ENCODE results near the gene FALEC. TPM values are rescaled to one million over a fixed set of nuclear protein-coding genes. Genes with fewer than 3 reads are reported as not detected.

FALEC gene
- total and polyA plus RNA-seq, 9 of the 15 experiments (the other 6 are each of a cell fraction or from before 2014, with no cell fraction given): 0.15 to 1.8 (median 0.53) TPM; not detected in 5

DNA sequence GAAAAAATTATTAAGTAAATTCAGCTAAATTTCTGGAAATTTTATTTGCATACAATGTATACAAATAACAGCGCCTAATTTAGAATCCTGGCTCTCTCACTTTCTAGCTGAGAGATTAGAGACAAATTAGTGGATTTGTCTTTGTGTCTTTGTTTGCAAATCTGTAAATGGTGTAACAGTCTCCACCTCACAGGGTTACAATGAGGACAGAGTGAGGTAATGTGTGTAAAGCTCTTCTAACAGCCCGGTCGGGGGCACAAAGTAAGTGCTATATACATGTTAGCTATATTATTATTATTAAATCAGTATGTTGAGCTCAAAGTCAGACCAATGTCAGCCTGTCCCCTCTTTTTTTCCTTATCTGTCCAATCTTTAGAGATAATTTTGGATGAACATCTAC lies 28.7 kb downstream of the FALEC start:
- WGBS (ENCODE audit: insufficient coverage, low coverage, missing lambda C conversion rate): 41% methylated on average over 3 of the region's 3 CpGs
- CTCF ChIA-PET (ENCODE audit: low intra/inter-chr PET ratio): no interaction called here
- in situ Hi-C loops (cut with MboI): no loop called here

More for the DNA sequence above, 28.7 kb downstream of the FALEC start:
- Histone ChIP-seq H3K4me3 (no peak overlapping the region), H3K27me3 (ENCODE audit: control insufficient read depth in 2 of 2, insufficient read depth in 2 of 2, low read length in 2 of 2) (no peaks in the 10 kb centered on the region), H3K36me3 (ENCODE audit: control insufficient read depth, insufficient read depth, low read length) (no peaks in the 10 kb centered on the region), H3K4me2 (ENCODE audit: insufficient read depth, low read length) (no peak overlapping the region), H2AFZ (ENCODE audit: low read depth, low read length) (peak overlapping the region; percentile 63), H3K4me1 (replicated peaks in 1 of 2; ENCODE audit: control insufficient read depth in 2 of 2, insufficient read depth in 2 of 2, low read length in 2 of 2) (peaks cover 30 to 52% of the 10 kb centered on the region in 2 experiments), H4K20me1 (replicated peaks; ENCODE audit: control insufficient read depth, insufficient read depth, low read length) (no peaks in the 10 kb centered on the region), H3K79me2 (ENCODE audit: control insufficient read depth, insufficient read depth, low read length) (peaks cover 24% of the 10 kb centered on the region), H3K9me1 (ENCODE audit: control insufficient read depth, insufficient read depth, low read length) (no peaks in the 10 kb centered on the region), H3K27ac (ENCODE audit: extremely low read depth, low read depth, low read length) (peak overlapping the region; percentile 87; the same call in 2 of the 3 replicates), H3K9me3 (replicated peaks; ENCODE audit: control insufficient read depth, insufficient read depth, low read depth, low read length) (no peaks in the 10 kb centered on the region), H3K9ac (ENCODE audit: insufficient read depth in 1 of 2, low read depth in 2 of 2, low read length in 2 of 2) (peak overlapping the region in 1 of 2 experiments; percentile 22; a peak in 1 of 4 replicates)
- ATAC-seq (no peak), DNase-seq (ENCODE audit: extremely low read depth in 1 of 4, low spot score in 3 of 4) (peak in 1 of 4 experiments; percentile 28), FAIRE-seq (no peak)
- BruUV-seq (replicated peaks): no TSS peak
- intact Hi-C loops (cut with micrococcal nuclease): loop anchor here (10.0 kb wide), 1 partner anchor 179 kb away; the partner anchor contains the start of gene RPRD2
- POLR2A ChIA-PET: interaction anchor here (0.7 to 8.9 kb wide), 4 partner anchors 9 to 28 kb away, joined by 3 to 53 read pairs (median 11); partner anchors contain the start of gene FALEC
- TF ChIP-seq TBL1XR1 (IDR thresholded peaks at IDR 0.05; ENCODE audit: low read length in 2 of 2): 0 out of 4 replicates have a peak, but pooled peaks of 1 of the 2 experiments have one; percentile 34
- TF ChIP-seq, protein P1, sequence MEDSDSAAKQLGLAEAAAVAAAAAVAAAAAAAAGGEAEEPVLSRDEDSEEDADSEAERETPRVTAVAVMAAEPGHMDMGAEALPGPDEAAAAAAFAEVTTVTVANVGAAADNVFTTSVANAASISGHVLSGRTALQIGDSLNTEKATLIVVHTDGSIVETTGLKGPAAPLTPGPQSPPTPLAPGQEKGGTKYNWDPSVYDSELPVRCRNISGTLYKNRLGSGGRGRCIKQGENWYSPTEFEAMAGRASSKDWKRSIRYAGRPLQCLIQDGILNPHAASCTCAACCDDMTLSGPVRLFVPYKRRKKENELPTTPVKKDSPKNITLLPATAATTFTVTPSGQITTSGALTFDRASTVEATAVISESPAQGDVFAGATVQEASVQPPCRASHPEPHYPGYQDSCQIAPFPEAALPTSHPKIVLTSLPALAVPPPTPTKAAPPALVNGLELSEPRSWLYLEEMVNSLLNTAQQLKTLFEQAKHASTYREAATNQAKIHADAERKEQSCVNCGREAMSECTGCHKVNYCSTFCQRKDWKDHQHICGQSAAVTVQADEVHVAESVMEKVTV (CRISPR knock-in tag; IDR thresholded peaks at IDR 0.05): no peak

All from K562 (cell line).